GM12865 (cell line): ENCODE results near the gene HIBCH.

ENCODE experiments used
- DNase-seq: peaks from one replicate; pipeline ENCODE4 v3.0.0; 2010; ENCODE audit warnings: low read depth
- H3K4me3 ChIP-seq: 2 replicates; pipeline ENCODE4 v1.5.1; 2011; ENCODE audit warnings: mild to moderate bottlenecking, low read depth, low read length, control low read depth
- TF ChIP-seq, protein P1 (sequence below): IDR thresholded peaks from 2 replicates; pipeline ENCODE4 v1.5.1; 2011; ENCODE audit warnings: low read length, control low read depth, low read depth, inconsistent platforms; ENCODE audit not compliant: insufficient read depth; ENCODE audit errors: missing control alignments

Gene HIBCH

DNA sequence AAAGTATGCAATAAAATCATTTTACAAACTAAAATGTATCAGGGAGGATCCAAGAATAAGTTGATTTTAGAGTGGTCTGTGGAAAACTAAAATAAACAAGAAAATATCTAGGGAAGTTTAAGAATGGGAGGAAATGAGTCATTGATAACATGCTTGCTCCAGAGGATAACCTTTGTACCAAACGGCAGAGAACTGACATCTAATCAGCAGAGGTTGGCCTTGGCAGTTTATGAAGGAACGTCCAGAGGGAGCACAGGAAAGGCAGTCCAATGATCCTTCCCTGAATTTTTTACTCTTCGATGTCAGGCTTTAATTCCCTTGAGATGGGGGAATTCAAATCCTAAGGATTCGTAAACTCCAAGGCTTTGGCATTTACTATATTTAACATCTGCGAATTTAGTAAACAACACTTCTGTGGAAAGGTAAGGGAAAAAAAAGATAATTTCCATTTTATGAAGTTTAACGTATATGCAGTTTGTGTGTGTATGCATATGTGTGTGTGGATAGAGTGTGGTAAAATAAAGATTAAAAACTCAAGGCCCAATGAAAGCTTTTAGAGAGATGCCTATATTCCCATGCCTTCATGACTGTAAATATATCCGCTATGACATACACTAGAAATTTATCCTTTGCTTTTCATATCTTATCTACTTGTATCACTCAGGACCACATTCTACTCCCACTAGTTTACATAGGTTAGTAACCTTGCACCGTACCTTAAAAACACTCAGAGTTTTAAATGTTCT lies 15.0 kb upstream of the HIBCH start:
- H3K4me3 ChIP-seq = no peak overlapping the region
- TF ChIP-seq, protein P1, sequence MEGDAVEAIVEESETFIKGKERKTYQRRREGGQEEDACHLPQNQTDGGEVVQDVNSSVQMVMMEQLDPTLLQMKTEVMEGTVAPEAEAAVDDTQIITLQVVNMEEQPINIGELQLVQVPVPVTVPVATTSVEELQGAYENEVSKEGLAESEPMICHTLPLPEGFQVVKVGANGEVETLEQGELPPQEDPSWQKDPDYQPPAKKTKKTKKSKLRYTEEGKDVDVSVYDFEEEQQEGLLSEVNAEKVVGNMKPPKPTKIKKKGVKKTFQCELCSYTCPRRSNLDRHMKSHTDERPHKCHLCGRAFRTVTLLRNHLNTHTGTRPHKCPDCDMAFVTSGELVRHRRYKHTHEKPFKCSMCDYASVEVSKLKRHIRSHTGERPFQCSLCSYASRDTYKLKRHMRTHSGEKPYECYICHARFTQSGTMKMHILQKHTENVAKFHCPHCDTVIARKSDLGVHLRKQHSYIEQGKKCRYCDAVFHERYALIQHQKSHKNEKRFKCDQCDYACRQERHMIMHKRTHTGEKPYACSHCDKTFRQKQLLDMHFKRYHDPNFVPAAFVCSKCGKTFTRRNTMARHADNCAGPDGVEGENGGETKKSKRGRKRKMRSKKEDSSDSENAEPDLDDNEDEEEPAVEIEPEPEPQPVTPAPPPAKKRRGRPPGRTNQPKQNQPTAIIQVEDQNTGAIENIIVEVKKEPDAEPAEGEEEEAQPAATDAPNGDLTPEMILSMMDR = no peak
- DNase-seq = no peak

DNA sequence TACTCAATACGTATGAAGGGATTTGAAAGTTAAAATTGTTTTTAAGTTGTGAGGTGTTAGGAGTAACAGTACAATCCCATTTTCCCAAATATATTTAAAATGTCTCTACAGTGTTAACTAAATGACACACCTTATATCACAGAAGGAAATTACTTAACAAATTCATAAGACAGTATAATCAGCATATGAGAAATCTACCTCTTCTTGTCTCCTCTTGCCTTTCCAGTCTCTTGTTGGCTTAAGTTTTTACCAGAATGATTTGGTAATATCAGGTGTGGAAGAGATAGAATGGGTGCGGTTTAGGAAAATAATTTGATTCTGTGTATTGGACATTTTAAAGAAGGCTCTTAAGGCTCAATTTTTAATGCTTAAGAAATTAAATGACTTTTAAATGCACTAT lies 14.3 kb upstream of the HIBCH start:
- no peak for DNase-seq
- TF ChIP-seq, protein P1 = no peak
- no peak overlapping the region for H3K4me3 ChIP-seq

DNA sequence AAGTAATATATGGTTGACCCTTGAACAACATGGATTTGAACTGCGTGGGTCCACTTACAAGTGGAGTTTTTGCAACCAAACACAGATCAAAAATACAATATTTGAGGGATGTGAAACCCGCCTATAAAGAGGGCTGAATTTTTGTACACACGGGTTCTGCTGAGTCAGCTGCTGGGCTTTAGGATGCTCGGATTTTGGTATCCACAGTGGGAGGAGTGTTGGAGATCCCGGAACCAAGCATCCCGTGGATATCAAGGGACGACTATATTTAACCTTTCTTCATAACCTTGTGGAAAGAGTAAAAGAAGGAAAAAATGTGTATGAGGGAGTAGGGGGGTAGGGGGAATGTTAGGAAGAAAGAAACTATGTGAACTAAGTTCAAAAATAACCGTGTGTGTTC lies 13.8 kb upstream of the HIBCH start:
- no peak overlapping the region for H3K4me3 ChIP-seq
- TF ChIP-seq, protein P1 = no peak
- DNase-seq = no peak

DNA sequence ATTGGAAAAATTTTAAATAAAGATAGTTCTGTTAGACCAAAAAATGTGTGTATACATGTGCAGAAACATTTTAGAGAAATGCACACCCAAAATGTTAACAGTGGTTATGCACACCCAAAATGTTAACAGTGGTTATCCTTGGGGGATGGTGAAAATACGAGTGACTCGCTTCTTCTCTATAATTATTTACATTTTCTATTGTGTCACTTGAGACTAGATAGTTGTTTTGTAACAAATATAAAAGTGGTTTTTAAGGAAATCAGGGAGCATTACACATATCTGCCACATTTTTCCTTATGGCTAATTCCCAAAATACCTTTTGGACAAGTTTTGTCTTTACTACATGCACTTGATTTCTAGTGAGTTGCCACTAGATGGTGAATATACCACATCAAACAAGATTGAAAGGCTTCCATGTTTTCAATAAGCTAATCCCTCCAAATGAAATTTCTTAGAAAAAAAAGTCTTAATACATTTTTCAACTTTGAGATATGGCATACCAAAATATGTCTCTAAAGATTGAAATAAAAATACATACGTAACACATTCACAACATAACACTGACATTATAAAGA lies 9.0 kb upstream of the HIBCH start:
- no peak for DNase-seq
- TF ChIP-seq, protein P1 = no peak
- no peak overlapping the region for H3K4me3 ChIP-seq

DNA sequence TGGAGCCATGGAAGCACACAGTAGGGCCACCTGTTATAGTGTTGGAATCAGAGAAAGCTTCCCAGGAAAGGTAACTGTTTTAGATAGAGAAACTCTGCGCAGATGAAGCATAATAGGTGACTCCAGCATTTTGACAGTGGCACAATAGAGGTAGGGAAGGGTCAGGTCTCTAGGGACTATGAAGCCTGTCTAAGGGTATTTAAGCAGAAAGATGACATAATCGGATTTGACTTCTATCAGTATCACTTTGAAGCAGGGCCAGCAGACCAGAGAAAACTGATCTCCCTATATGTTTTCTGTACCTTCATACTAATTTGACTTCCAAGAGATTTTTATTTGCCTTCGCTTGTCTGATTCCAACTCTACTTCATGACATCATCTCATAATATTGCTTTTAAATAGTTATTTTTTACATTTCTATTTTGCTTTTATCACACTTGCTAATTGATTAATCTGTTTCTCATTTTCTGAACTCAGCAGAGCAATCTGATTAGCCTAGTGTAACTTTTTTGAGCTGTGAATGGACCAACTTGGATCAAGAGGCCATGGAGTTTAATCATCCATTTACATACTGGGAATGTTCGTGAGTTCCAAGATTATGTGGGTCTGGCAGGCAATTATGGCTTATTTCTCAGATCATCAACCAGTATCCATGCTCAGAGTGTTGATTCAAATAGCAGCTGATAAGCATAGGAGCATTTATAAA lies 8.4 kb upstream of the HIBCH start:
- no peak for DNase-seq
- TF ChIP-seq, protein P1 = no peak
- H3K4me3 ChIP-seq = no peak overlapping the region

DNA sequence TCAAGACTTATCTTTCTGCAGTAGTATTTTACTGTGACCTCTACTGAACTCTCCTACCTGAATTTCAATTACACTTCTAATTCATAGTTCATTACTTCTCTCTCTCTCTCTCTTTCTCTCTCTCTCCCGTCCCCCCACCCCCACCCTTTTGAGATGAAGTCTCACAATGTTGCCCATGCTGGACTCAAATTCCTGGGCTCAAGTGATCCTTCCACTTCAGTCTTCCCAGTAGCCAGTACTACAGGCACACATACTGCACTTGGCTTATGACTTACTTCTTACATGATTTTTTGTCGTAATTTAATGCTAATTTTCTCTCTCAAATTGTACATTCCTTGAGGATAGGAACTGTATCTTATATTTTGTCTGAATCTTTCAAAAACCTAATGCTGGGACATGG lies 6.0 kb upstream of the HIBCH start:
- DNase-seq = no peak
- TF ChIP-seq, protein P1 = no peak

DNA sequence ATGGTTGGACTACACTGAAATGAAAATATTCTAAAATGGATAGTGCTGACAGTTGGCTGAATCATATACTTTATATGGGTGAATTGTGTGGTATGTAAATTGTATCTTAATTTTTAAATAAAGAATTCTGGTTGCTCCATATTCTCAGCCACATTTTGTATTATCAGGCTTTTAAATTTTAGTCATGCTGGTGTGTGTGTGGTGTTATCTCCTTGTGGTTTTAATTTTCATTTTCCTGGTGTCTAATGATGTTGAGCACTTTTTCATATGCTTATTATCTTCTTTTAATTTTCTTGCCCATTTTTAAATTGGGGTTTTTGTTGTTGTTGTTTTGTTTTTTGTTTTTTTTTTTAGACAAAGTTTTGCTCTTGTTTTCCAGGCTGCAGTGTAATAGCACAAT lies 3.8 kb upstream of the HIBCH start:
- no peak overlapping the region for H3K4me3 ChIP-seq
- no peak for DNase-seq
- TF ChIP-seq, protein P1 = no peak

More for the DNA sequence above, 6.0 kb upstream of the HIBCH start:
- H3K4me3 ChIP-seq = no peak overlapping the region
